Choroid plexus epithelial cell (primary cell): ENCODE results near the gene PLCH2.

Source experiments
- DNase-seq: peaks from one replicate; pipeline ENCODE4 v3.0.0-alpha.2; 2010; ENCODE audit warnings: low read depth
- H3K4me3 ChIP-seq: 2 replicates; pipeline ENCODE4 v1.5.1; 2011; ENCODE audit warnings: low read depth, mild to moderate bottlenecking, control low read depth, low read length, moderate library complexity
- CTCF ChIP-seq: conservative IDR thresholded peaks from 2 replicates; pipeline ENCODE4 v1.5.1; 2011; ENCODE audit warnings: low read depth, mild to moderate bottlenecking, control low read depth, inconsistent platforms, low read length, moderate library complexity

The PLCH2 gene

GRCh38 chr1:2509589-2509988 is 33.5 kb downstream of the PLCH2 start:
- no peak overlapping the region for H3K4me3 ChIP-seq
- DNase-seq = no peak
- TF ChIP-seq CTCF = no peak

- H3K4me3 ChIP-seq = no peak overlapping the region
Observed at GRCh38 chr1:2510366-2511155, 34.5 kb downstream of the PLCH2 start.

GRCh38 chr1:2512862-2513421 is 36.9 kb downstream of the PLCH2 start:
- DNase-seq = no peak
- no peak overlapping the region for H3K4me3 ChIP-seq
- no peak for TF ChIP-seq CTCF

More at GRCh38 chr1:2510366-2511155, 34.5 kb downstream of the PLCH2 start:
- TF ChIP-seq CTCF = no peak
- no peak for DNase-seq

- DNase-seq = no peak
- no peak overlapping the region for H3K4me3 ChIP-seq
- no peak for TF ChIP-seq CTCF
Observed at GRCh38 chr1:2513939-2514652, 38.0 kb downstream of the PLCH2 start.

GRCh38 chr1:2514863-2515762 is 39.0 kb downstream of the PLCH2 start:
- TF ChIP-seq CTCF = peak; percentile 34
- DNase-seq = no peak
- no peak overlapping the region for H3K4me3 ChIP-seq

- TF ChIP-seq CTCF = no peak
- H3K4me3 ChIP-seq = no peak overlapping the region
- DNase-seq = no peak
Observed at GRCh38 chr1:2515763-2516080, 39.6 kb downstream of the PLCH2 start.
